ENCODE measurements around the gene MEGF10. TPM values are rescaled to one million over a fixed set of nuclear protein-coding genes. Genes with fewer than 3 reads are reported as not detected.
"Not testable (repeated sequence)": the region's sequence is repeated elsewhere in the genome, so short reads cannot be mapped to it uniquely, and the experiment has no call there.

The MEGF10 gene
- total RNA-seq, 1 donor from 2014 or later = 96.1 TPM

DNA sequence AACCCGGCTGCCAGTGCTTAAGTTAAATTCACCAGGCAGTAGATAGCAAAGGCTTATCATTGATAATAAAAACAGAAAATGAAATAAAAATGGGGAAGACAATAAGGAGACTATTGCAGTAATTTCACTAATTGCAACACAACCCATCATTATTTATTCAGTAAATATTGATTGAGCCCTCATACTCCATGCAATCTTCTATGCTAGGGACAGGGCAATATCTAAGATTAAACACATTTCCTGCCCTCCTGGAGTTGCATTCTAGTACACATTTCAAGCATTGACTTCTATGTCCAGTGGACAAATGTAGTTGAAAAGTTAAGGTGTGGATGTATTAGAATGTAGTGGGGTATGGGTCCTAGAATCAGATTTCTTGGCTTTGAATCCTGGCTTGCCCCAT, 12.8 kb downstream of the MEGF10 start:
- Mint-ChIP-seq H3K36me3 (ENCODE audit: low read depth) (peaks cover 11% of the 10 kb centered on the region), H3K9me3 (peaks cover 3% of the 10 kb centered on the region), H3K4me1 (peaks cover 74% of the 10 kb centered on the region), H3K27me3 (ENCODE audit: low read depth) (no peaks in the 10 kb centered on the region), H3K27ac (ENCODE audit: unreplicated experiment) (no peak overlapping the region), H3K4me3 (no peak overlapping the region)
- DNase-seq (ENCODE audit: low read depth, low spot score) = no peak
- TF ChIP-seq, protein P1, sequence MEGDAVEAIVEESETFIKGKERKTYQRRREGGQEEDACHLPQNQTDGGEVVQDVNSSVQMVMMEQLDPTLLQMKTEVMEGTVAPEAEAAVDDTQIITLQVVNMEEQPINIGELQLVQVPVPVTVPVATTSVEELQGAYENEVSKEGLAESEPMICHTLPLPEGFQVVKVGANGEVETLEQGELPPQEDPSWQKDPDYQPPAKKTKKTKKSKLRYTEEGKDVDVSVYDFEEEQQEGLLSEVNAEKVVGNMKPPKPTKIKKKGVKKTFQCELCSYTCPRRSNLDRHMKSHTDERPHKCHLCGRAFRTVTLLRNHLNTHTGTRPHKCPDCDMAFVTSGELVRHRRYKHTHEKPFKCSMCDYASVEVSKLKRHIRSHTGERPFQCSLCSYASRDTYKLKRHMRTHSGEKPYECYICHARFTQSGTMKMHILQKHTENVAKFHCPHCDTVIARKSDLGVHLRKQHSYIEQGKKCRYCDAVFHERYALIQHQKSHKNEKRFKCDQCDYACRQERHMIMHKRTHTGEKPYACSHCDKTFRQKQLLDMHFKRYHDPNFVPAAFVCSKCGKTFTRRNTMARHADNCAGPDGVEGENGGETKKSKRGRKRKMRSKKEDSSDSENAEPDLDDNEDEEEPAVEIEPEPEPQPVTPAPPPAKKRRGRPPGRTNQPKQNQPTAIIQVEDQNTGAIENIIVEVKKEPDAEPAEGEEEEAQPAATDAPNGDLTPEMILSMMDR (conservative IDR thresholded peaks at IDR 0.05) = no peak

DNA sequence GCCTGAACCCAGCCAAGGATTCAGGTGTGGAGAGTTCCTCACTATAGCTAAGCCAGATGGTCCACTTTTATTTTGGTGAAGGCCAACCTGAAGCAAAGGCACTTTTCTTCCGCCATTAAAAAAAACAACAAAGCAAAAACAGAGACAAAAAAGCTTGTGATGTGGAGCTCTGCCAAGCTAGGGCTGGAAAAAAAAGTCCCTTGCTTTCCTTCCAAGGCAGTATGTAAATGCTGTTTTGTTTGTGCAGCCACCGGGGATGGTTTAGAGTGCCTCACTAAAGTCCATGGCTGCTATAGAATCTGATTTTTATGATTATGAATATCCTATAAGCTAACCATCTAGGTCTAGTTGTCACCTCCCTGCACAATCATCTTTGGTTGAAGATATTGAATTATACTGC, 14.9 kb downstream of the MEGF10 start:
- TF ChIP-seq, protein P1 (conservative IDR thresholded peaks at IDR 0.05) = no peak
- Mint-ChIP-seq H3K9me3 (peaks cover 3% of the 10 kb centered on the region), H3K4me1 (peaks cover 67% of the 10 kb centered on the region), H3K27ac (ENCODE audit: unreplicated experiment) (no peak overlapping the region), H3K4me3 (peak overlapping the region; percentile 3), H3K36me3 (ENCODE audit: low read depth) (peaks cover 14% of the 10 kb centered on the region), H3K27me3 (ENCODE audit: low read depth) (no peaks in the 10 kb centered on the region)
- no peak for DNase-seq (ENCODE audit: low read depth, low spot score)

DNA sequence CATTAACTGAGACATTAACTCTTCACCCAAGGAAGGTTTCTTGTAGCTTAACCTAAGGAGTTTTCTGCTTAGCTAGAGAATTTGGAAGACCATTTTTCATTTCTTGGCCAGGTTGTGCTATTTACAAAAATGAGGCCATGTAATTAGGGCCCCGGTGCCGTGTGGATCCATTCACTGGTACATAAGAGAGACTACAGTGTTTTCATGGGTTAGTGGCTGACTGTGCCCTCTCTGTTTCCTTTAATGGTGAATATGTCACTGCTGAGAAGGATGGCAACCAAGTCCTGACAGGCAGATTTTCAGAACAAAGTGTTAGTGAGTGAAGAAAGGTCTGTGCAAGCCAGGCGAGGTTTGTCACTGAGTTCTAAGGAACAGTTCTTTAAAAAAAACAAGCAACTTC, 15.4 kb downstream of the MEGF10 start:
- no peak for DNase-seq (ENCODE audit: low read depth, low spot score)
- peak overlapping the region; percentile 3 for H3K4me3 Mint-ChIP-seq
- TF ChIP-seq, protein P1 (conservative IDR thresholded peaks at IDR 0.05) = no peak
- peaks cover 14% of the 10 kb centered on the region for H3K36me3 Mint-ChIP-seq (ENCODE audit: low read depth)
- peak overlapping the region; percentile 0 for H3K27ac Mint-ChIP-seq (ENCODE audit: unreplicated experiment)
- peaks cover 67% of the 10 kb centered on the region for H3K4me1 Mint-ChIP-seq
- no peaks in the 10 kb centered on the region for H3K27me3 Mint-ChIP-seq (ENCODE audit: low read depth)
- peaks cover 3% of the 10 kb centered on the region for H3K9me3 Mint-ChIP-seq

DNA sequence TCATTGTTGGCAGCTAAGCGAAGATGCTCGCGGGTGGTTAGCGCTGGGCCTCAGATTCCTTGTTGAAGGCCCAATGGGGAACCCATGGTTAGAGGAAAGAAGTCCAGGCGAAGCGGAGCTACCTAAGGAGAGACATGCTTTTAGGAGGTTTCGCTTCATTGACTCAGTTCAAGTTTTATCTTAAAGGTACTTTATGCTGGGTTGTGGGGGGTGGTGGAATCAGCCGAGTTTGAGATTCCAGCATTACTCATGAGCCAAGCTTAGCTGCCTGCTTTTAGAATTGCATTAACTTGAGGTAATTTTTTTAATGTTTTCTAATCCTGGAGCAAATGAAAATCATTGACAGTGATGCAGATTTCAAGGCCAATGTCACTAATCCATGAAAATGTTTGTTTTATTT, 16.1 kb downstream of the MEGF10 start:
- H3K4me3 Mint-ChIP-seq = no peak overlapping the region
- H3K36me3 Mint-ChIP-seq (ENCODE audit: low read depth) = peaks cover 14% of the 10 kb centered on the region
- DNase-seq (ENCODE audit: low read depth, low spot score) = no peak
- H3K4me1 Mint-ChIP-seq = peaks cover 69% of the 10 kb centered on the region
- no peaks in the 10 kb centered on the region for H3K27me3 Mint-ChIP-seq (ENCODE audit: low read depth)
- TF ChIP-seq, protein P1 (conservative IDR thresholded peaks at IDR 0.05) = no peak
- H3K27ac Mint-ChIP-seq (ENCODE audit: unreplicated experiment) = no peak overlapping the region
- H3K9me3 Mint-ChIP-seq = peaks cover 3% of the 10 kb centered on the region

DNA sequence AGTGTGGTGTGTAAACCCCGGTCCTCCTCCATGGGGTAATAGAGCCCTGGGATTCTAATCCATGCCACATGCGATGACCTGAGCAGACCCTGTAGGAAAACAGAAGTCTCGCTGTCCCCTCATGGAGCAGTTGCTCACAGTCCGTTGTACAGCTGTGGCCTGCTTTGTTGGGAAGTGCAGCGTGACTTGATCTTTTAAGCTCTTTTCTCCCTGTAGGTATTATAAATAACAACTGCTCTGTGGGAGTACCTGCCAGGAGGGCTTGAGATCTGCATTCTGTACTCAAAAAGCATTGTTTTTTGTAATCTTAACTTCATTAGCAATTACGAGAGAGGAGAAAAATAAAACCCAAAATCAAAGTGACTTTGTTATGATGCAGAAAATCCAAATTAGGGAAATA, 17.3 kb downstream of the MEGF10 start:
- TF ChIP-seq, protein P1 (conservative IDR thresholded peaks at IDR 0.05) = no peak
- Mint-ChIP-seq H3K27ac (ENCODE audit: unreplicated experiment) (peak overlapping the region; percentile 43), H3K4me3 (peak overlapping the region; percentile 13), H3K27me3 (ENCODE audit: low read depth) (no peaks in the 10 kb centered on the region), H3K4me1 (peaks cover 69% of the 10 kb centered on the region), H3K36me3 (ENCODE audit: low read depth) (peaks cover 9% of the 10 kb centered on the region), H3K9me3 (no peaks in the 10 kb centered on the region)
- DNase-seq (ENCODE audit: low read depth, low spot score) = no peak

DNA sequence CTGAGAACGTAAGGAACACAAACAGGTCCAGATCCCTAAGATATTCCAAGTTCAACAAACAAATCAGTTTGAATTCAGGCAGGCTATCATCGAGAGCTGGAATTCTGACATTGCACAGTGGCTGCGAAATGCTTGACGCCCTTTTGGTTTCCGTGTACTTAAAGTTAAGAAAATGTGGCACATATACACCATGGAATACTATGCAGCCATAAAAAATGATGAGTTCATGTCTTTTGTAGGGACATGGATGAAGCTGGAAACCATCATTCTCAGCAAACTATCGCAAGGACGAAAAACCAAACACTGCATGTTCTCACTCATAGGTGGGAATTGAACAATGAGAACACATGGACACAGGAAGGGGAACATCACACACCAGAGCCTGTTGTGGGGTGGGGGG, 17.7 kb downstream of the MEGF10 start:
- H3K27me3 Mint-ChIP-seq (ENCODE audit: low read depth); H3K9me3 Mint-ChIP-seq; H3K36me3 Mint-ChIP-seq (ENCODE audit: low read depth); DNase-seq (ENCODE audit: low read depth, low spot score): not testable (repeated sequence)
- peak overlapping the region; percentile 13 for H3K4me3 Mint-ChIP-seq
- H3K27ac Mint-ChIP-seq (ENCODE audit: unreplicated experiment) = peak overlapping the region; percentile 43
- H3K4me1 Mint-ChIP-seq = peaks cover 72% of the 10 kb centered on the region

Data from neural crest cell (in vitro differentiated cells).